Measurements from ENCODE around the gene ANKHD1. TPM values are rescaled to one million over a fixed set of nuclear protein-coding genes. Genes with fewer than 3 reads are reported as not detected.

Gene ANKHD1
- total RNA-seq, 2 donors from 2014 or later = 85.6 to 95.9 TPM

- Mint-ChIP-seq H3K4me3 (no peak overlapping the region), H3K27ac (no peak overlapping the region), H3K36me3 (ENCODE audit: low read depth) (no peaks in the 10 kb centered on the region), H3K4me1 (peaks cover 2% of the 10 kb centered on the region), H3K27me3 (ENCODE audit: insufficient read depth) (peaks cover 10% of the 10 kb centered on the region), H3K9me3 (no peaks in the 10 kb centered on the region)
- no peak overlapping the region for H3K9ac ChIP-seq (ENCODE audit: extremely low read depth, low read length, poor library complexity, severe bottlenecking)
- no peak overlapping the region for H3K4me3 ChIP-seq (ENCODE audit: low read length)
- TF ChIP-seq, protein P1, sequence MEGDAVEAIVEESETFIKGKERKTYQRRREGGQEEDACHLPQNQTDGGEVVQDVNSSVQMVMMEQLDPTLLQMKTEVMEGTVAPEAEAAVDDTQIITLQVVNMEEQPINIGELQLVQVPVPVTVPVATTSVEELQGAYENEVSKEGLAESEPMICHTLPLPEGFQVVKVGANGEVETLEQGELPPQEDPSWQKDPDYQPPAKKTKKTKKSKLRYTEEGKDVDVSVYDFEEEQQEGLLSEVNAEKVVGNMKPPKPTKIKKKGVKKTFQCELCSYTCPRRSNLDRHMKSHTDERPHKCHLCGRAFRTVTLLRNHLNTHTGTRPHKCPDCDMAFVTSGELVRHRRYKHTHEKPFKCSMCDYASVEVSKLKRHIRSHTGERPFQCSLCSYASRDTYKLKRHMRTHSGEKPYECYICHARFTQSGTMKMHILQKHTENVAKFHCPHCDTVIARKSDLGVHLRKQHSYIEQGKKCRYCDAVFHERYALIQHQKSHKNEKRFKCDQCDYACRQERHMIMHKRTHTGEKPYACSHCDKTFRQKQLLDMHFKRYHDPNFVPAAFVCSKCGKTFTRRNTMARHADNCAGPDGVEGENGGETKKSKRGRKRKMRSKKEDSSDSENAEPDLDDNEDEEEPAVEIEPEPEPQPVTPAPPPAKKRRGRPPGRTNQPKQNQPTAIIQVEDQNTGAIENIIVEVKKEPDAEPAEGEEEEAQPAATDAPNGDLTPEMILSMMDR (conservative IDR thresholded peaks at IDR 0.05) = no peak
- no peak for DNase-seq
- WGBS, 2 experiments (ENCODE audit: insufficient coverage in 1 of 2, insufficient read length in 1 of 2) = 85 to 95% methylated on average over 4 to 7 of the region's 7 CpGs
- H3K9me3 ChIP-seq (ENCODE audit: control insufficient read depth, low read length) = no peaks in the 10 kb centered on the region
- no peaks in the 10 kb centered on the region for H3K36me3 ChIP-seq (ENCODE audit: control insufficient read depth, insufficient read depth, low read length)
- H3K27ac ChIP-seq (ENCODE audit: low read depth, low read length) = no peak overlapping the region
- no peaks in the 10 kb centered on the region for H3K4me1 ChIP-seq (ENCODE audit: control insufficient read depth, insufficient read depth, low read length)
- peaks cover 4% of the 10 kb centered on the region for H3K27me3 ChIP-seq (ENCODE audit: control insufficient read depth, insufficient read depth, low read length, poor library complexity, severe bottlenecking)
Measured at GRCh38 chr5:140366589-140367255, 34.9 kb upstream of the ANKHD1 start.

DNA sequence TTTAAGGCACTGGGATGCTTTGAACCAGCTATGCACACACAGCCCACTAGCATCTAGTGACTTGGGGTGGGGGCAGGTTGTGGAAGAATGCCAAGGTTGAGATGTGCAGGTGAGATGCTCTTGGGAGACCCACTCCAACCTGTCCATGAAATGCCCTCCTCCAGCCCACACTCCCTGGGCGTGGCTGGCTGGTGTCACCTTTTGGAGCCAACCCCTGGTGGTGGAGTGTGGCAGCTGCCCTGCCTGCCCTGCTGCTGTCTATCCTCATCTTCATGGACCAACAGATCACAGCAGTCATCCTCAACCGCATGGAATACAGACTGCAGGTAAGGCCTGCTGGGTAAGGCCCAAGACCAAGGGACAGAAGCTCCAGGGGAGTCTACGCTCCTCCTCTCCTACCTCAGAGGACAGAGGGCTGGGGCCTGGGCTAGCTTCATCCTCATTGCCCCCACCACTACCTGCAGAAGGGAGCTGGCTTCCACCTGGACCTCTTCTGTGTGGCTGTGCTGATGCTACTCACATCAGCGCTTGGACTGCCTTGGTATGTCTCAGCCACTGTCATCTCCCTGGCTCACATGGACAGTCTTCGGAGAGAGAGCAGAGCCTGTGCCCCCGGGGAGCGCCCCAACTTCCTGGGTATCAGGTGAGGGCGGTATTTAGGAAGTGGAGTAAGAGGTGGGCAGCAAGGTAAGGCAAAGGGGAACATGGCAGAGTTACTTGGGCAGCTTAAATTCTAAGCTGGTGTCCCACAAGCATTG lies 34.2 kb upstream of the ANKHD1 start:
- Histone ChIP-seq H3K9ac (ENCODE audit: extremely low read depth, low read length, poor library complexity, severe bottlenecking) (no peak overlapping the region), H3K4me3 (ENCODE audit: low read length) (no peak overlapping the region), H3K36me3 (ENCODE audit: control insufficient read depth, insufficient read depth, low read length) (no peaks in the 10 kb centered on the region), H3K27me3 (ENCODE audit: control insufficient read depth, insufficient read depth, low read length, poor library complexity, severe bottlenecking) (peaks cover 4% of the 10 kb centered on the region), H3K4me1 (ENCODE audit: control insufficient read depth, insufficient read depth, low read length) (no peaks in the 10 kb centered on the region), H3K27ac (ENCODE audit: low read depth, low read length) (no peak overlapping the region), H3K9me3 (ENCODE audit: control insufficient read depth, low read length) (no peaks in the 10 kb centered on the region)
- Mint-ChIP-seq H3K27ac (no peak overlapping the region), H3K4me3 (no peak overlapping the region), H3K36me3 (ENCODE audit: low read depth) (no peaks in the 10 kb centered on the region), H3K9me3 (no peaks in the 10 kb centered on the region), H3K4me1 (peaks cover 5% of the 10 kb centered on the region), H3K27me3 (ENCODE audit: insufficient read depth) (peaks cover 10% of the 10 kb centered on the region)
- WGBS, 2 experiments (ENCODE audit: insufficient coverage in 1 of 2, insufficient read length in 1 of 2) = 89 to 98% methylated on average over 5 to 8 of the region's 8 CpGs
- TF ChIP-seq, protein P1 (conservative IDR thresholded peaks at IDR 0.05) = peak; percentile 54
- DNase-seq = no peak

- H3K4me3 ChIP-seq (ENCODE audit: low read length) = no peak overlapping the region
- Mint-ChIP-seq H3K4me1 (peaks cover 11% of the 10 kb centered on the region), H3K4me3 (no peak overlapping the region), H3K36me3 (ENCODE audit: low read depth) (no peaks in the 10 kb centered on the region), H3K27ac (no peak overlapping the region), H3K27me3 (ENCODE audit: insufficient read depth) (peaks cover 6% of the 10 kb centered on the region), H3K9me3 (no peaks in the 10 kb centered on the region)
- 93 to 100% methylated on average over 1 to 3 of the region's 3 CpGs for WGBS, 2 experiments (ENCODE audit: insufficient coverage in 1 of 2, insufficient read length in 1 of 2)
- no peak for DNase-seq
- no peaks in the 10 kb centered on the region for H3K4me1 ChIP-seq (ENCODE audit: control insufficient read depth, insufficient read depth, low read length)
- H3K27ac ChIP-seq (ENCODE audit: low read depth, low read length) = no peak overlapping the region
- no peaks in the 10 kb centered on the region for H3K9me3 ChIP-seq (ENCODE audit: control insufficient read depth, low read length)
- H3K36me3 ChIP-seq (ENCODE audit: control insufficient read depth, insufficient read depth, low read length) = no peaks in the 10 kb centered on the region
- H3K9ac ChIP-seq (ENCODE audit: extremely low read depth, low read length, poor library complexity, severe bottlenecking) = no peak overlapping the region
- TF ChIP-seq, protein P1 (conservative IDR thresholded peaks at IDR 0.05) = no peak
- no peaks in the 10 kb centered on the region for H3K27me3 ChIP-seq (ENCODE audit: control insufficient read depth, insufficient read depth, low read length, poor library complexity, severe bottlenecking)
Measured at GRCh38 chr5:140371356-140372151, 30.1 kb upstream of the ANKHD1 start.

Measured in endodermal cell (in vitro differentiated cells).